Activated effector memory CD4-positive, alpha-beta T cell treated with anti-CD3 and anti-CD28 coated beads, Interleukin-2, amount 50 U/mL, for 16 hours (primary cell): ENCODE results near the gene NAB1.
A peak's percentile ranks its signal among the peaks of the same experiment; 100 is the strongest.

Source experiments
- DNase-seq: peaks from one replicate; pipeline ENCODE4 v3.0.0-alpha.2; 2020

NAB1 gene

GRCh38 chr2:190717764-190718651, 69.1 kb downstream of the NAB1 start:
- DNase-seq, result peak; percentile 67

- DNase-seq, result peak; percentile 85
Observed at GRCh38 chr2:190718652-190719526, 70.0 kb downstream of the NAB1 start.

DNA sequence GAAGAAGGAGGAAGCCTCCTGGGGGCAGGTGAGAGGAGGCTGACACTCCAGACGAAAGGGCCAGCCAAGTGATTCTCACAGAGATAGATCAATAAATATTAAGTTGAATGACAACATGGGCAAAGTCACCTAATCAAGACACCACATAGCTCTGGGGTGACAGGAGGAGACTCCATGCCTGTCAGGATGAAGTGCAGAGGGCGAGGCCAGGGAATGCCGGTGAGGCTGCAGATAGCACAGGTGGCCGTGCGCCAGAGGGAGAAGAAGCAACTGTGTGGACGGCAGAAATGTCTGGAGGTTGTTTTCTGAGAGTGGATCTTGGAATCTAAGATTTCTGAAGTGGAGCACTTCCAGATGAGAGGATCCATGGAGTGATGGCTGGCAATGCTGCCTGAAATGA, 71.4 kb downstream of the NAB1 start:
- DNase-seq, result no peak

DNA sequence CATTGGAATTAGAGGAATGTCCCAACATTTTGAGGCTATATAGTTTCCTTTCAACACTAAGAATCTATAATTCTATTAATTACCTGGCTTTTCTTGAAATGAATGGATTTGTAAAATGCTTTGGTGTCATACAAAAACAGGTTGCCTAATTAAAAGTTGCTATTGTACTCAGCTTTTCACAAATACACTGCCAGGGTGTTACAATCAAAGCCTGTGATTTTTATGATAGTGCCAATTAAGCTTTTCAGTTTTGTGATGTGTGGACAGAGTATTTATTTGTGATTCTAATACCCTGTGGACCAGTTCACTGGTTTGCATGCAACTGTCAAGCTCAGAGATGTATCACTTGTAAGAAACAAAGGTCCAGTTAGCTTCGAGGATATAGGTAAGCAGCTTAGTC, 71.8 kb downstream of the NAB1 start:
- DNase-seq, result no peak

- no peak for DNase-seq
Observed at GRCh38 chr2:190722061-190722759, 73.3 kb downstream of the NAB1 start.

DNA sequence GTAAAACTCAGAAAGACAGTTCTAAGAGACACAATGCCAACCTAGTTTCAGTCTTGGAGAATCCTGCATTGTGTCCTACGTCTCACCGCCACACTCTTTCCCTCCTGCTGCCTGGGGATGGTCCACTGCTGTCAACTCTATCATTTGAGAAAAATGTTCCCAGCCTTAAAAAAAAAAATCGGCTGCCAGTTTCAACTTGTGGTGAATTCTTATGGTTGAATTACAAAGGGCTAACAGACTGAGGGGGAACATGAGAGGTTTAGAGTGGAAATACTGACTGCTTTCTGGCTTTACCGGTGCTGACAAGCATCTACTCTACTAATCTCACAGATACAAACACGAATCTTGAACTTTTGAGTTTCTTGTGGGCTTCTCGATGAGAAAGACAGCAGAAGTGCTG, 74.0 kb downstream of the NAB1 start:
- DNase-seq, result no peak

DNA sequence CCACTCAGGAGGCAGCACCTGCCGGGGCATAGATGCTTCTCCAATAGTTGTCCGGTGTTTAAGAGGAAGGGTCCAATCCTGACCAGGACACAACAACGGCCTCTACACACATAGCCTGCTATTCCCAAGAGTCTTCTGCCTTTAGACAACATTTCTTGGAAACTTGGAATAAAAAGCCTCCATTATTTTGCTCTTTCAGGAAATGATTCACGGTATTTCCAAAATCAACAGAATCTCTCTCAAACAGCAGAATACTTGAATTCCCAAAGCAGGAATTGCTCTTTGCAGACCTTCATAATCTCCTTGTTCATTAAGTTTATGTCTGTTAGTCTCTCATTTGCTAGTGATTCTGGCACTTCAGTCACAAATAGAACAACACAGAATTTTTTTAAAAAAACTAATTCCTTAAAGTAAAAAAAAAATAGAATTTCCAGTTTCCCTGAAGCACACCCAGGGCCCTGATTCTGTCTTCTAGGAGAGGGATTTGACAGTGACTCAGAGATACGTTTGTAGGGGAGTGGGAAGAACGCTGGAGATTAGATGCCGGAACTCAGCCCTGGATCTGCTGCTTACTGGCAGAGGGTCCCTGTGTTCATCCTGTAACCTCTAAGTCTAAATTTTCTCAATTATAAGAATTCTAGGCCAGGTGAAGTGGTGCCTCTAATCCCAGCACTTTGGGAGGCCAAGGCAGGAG, 74.7 kb downstream of the NAB1 start:
- no peak for DNase-seq

DNA sequence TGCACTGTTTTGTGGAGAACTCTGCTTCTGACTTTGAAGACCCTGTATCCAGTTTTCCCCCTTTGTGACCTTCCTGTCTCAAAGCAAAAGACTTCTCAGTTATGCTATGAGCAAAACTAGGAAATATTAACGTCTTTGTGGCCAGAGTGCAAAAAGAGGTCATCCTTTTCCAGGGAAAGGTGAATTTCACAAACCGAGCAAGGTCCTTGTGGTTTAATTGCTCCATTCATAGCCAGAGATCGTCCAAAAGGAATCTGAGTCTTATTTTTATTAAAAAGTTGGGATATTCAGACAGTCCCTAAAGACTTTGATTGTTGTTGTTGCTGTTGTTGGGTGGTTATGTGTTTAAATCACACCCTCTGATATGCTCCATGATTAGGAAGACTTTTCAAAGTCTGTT, 77.4 kb downstream of the NAB1 start:
- no peak for DNase-seq

- no peak for DNase-seq
Observed at GRCh38 chr2:190736355-190736754, 87.5 kb downstream of the NAB1 start.

DNA sequence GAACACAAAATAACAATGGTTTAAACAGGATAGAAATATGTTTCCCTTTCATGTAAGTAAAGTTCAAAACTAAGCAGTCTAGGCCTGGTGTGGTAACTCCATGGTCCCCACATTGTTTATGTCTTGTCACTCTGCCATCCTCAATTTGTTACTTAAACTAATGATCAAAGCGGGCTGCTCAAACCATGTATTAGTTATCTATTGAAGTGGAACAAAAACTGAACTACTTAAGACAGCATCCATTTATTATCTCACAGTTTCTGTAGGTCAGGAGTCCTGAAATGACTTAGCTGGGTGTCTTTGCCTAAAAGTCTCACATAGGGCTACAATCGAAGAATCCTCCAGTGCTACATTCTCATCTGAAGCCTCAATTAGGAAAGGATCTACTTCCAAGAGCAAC, 91.6 kb downstream of the NAB1 start:
- no peak for DNase-seq
